ENCODE results near the gene BATF3. TPM values are rescaled to one million over a fixed set of nuclear protein-coding genes. Genes with fewer than 3 reads are reported as not detected.

Gene BATF3
- total and polyA plus RNA-seq, 9 of the 15 experiments (the other 6 are each of a cell fraction or from before 2014, with no cell fraction given): 0.40 to 3.8 (median 2.0) TPM

DNA sequence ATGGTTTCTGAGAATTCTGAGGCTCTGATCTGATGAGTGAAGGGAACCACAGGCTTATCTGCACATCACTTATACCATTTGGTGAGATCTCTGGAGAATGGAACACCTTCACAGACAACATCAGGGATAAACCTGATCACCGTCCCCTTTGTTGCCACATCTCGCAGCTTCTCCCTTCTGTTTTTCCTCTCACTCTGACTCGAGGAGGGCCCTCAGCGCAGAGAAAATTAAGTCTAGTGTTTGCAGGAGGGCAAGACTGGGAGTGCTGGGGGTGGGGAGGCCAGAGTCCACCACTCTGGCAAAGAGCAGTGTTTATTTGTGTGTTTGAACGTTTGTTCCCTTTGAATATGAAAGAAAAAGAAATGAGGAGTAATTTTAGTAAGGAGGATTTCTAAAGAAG is 29.0 kb upstream of the BATF3 start (continued):
- no peak for TF ChIP-seq CREM (IDR thresholded peaks at IDR 0.05; ENCODE audit: low read depth)
- TF ChIP-seq HMG20A (CRISPR knock-in tag; conservative IDR thresholded peaks at IDR 0.05): no peak
- no peak for TF ChIP-seq ZNF780A (CRISPR knock-in tag; IDR thresholded peaks at IDR 0.05)
- no peak for TF ChIP-seq BRF2 (IDR thresholded peaks at IDR 0.05; ENCODE audit: borderline replicate concordance, insufficient read depth, insufficient read length)
- no peak for TF ChIP-seq GTF2A2 (tag; IDR thresholded peaks at IDR 0.05)
- no peak for TF ChIP-seq CHD7 (IDR thresholded peaks at IDR 0.05; ENCODE audit: low read depth, low read length)
- TF ChIP-seq ZC3H8 (IDR thresholded peaks at IDR 0.05): no peak
